HPDE6-E6E7 (cell line): ENCODE measurements around the gene SLCO4C1.

ENCODE experiments used
- DNase-seq: peaks from one replicate; pipeline ENCODE4 v3.0.0; 2011; ENCODE audit warnings: missing footprints; ENCODE audit errors: extremely low spot score

The SLCO4C1 gene

GRCh38 chr5:102270036-102270435 lies 26.0 kb downstream of the SLCO4C1 start:
- no peak for DNase-seq

DNA sequence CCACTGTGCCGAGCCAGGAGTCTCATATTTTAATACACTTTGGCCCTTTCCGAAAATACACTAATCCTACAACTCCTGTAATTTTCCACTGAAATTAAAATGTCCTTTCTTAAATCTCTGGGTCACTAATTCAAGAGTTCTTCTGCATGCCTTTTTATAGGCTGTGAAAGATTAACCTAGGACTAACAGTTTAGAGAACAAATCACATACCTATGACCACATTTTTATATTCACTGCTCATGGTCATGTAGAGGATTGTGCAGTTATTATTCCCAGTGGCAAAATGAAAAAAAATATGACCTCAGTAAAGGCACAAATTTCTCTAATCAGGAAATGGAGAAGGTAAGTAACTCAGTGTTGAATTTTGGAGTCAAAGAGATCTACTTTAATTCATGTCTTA lies 33.4 kb downstream of the SLCO4C1 start:
- no peak for DNase-seq

DNA sequence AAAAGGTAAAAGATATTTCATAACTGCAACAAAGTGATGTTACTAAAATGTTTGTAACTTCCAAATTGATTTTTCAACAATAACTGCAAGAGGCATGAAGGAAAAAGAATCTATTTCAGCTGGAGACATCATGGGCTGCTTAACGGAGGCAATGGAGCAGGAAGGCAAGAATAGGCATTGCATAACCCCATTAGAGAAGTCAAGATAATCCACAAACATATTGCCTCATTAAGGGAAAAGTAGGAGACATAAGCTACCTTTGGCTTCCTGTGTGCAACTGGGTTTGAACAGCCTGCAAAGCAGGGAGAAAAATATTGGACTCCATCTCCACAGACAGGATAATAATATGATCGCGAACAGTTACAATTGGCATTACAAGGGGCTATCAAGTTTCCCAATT lies 46.7 kb downstream of the SLCO4C1 start:
- no peak for DNase-seq

- DNase-seq: no peak
Measured at GRCh38 chr5:102243213-102243612, 52.9 kb downstream of the SLCO4C1 start.

GRCh38 chr5:102241809-102242421 lies 54.2 kb downstream of the SLCO4C1 start:
- DNase-seq: no peak

DNA sequence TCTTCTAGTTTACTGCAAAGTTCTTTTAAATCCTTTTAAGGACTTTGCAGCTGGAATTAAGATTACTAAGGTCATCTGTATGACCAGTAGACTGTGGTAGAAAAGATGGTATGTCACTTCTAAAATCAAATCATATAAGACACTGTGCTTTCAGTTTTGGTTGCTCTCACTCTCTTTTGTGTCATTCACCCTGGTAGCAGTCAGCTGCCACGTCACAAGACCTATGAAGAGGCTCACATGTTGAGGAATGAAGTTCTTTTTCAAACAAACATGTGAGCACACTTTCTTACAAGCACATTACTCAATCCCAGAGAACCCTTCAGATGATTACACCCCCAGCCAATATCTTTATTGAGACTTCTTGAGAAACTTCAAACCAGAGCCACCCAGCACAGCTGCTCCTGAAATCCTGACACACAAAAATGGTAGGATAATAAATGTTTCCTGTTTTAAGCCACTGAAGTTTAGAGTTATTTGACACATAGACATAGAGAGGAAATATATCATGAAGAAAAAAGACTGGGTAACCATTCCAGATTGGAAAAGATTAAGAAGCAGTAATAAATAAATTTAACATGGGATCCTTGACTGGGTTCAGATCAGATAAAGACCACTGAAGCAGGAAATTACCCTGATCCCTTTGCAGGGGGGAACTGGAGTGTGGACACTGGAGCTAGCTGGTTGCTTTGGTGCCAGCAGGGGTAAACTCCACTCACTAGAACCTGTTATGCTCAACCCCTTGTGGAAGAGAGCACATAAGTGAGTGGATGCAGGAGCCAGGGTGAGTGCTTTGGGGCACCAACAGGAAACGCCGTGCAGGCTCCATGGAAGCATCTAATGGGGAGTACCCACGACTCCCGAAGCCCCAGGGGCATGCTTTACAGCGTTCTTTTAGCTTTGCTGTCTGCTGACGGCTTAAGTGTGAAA lies 64.1 kb downstream of the SLCO4C1 start:
- DNase-seq: no peak

GRCh38 chr5:102229685-102230084 lies 66.4 kb downstream of the SLCO4C1 start:
- DNase-seq: no peak

DNA sequence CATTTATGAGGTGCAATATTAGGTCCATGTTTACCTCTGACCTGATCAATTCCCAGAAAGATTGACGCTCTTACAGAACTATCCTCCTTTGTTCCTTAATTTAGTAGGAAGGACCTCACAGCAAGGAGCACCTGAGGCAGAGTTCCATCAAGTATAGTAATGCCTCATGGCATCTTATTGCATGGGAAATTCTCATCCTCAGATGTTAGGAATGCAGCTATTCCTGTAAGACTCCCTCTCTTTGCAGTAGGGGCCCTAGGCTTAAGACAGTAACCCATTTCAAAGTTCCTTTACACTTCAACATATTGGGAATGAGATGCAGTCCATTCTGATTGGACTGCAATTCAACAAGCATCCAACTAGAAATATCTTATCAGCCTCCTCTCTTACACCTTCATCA lies 69.8 kb downstream of the SLCO4C1 start:
- no peak for DNase-seq

DNA sequence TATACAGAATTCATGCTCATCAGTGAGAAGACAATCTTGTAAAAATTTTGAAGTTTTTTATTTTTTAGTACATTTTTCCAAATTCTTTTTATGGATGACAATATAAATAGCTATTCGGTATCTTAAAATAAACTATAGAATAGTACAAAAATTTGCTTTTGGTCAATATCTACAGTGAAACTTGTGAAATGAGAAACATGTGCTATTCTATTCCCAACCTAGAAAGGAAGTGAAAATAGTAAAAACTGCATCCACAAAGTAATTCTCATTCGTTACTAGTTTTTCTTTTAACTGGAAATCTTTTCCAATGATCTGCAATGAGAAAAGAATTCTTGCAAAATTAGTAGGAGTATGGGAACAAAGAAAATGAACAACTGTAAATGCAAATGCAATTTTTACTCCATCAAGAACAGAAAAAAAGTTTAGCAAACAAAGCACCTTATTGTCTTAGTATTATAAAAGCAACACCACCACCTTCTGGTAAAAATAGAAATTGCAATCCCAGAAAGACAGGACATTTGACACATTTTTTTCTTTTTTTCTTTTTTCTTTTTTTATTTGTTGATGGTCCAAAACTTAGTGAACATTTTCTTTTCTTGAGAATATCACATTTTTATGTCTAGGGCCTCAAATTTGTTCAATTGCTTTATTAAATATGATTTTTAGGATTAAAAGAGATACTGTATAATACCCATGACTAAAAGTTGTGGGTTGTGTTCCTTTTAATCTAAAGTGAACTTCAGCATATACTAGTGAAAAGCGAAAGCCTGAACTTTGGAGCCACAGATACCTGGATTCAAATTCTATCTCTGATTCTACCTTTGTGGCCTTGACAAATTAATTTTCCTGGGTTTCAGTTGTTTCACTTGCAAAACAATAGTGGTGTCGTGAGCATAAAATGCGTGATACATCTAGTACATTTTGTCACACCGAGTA lies 72.3 kb downstream of the SLCO4C1 start:
- DNase-seq: no peak

DNA sequence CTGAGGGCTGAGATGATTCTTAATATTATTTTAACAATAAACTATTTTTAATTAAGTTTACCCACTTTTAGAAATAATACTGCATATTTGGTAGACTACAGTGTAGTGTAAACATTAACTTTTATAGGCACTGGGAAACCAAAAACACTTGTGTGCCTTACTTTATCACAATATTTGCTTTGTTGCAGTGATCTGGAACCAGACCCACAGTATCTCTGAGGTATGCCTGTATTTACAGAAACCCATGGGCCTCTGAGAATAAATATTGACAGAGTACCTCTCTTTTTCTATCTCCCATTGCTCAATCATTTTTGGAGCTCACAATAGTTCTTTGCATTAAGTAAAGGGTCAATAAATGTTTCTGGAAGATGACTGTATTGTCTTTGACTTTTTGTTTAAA lies 73.3 kb downstream of the SLCO4C1 start:
- DNase-seq: no peak

DNA sequence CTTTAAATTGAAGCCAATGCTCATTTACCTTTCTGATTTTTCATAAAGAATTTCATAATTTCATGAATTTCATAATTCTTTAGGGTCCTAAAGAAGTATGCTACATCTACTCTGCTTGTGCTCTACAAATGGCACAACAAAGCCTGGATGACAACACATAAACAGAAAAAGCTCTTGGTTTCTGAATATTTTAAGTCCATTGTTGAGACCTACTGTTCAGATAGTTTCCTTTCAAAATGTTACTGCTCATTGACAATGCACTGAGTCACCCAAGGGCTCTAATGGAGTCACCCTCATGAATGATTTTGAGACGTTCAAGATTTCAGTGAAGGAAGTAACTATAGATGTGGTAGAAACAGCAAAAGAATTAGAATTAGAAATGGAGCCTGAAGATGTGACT lies 74.1 kb downstream of the SLCO4C1 start:
- no peak for DNase-seq

DNA sequence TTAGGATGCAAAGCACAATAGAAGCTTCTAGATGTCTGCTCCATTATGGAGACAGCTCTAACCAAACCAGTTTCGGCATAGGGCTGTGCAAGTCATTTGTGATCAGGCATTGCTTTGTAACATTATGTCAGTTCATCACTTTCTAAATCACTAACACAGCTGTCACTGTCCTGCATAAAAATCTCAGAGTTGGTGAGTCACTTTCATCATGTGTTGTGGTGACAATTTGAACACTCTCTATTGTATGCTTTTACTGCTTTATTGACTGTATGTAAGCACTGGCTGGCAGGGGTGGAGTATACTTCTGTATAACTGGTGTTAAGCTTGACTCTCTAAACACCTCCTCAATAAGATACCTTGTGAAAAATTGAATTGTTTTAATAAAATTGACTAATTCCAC lies 77.9 kb downstream of the SLCO4C1 start:
- no peak for DNase-seq

GRCh38 chr5:102216678-102217077 lies 79.4 kb downstream of the SLCO4C1 start:
- no peak for DNase-seq

DNA sequence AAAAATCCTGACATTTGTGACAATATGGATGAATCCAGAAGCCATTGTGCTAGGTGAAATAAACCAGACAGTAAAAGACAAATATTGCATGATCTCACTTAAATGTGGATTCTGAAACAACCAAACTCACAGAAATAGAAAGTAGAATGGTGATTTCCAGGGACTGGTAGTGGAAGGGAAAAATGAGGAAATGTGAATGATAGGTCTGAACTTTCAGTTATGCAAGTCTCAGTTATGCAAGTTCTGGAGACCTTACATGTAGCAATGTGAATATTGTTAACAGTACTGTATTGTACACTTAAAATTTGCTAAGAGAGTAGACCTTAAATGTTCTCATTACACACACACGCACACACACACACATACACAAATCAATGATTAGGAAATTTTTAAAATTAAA lies 84.9 kb downstream of the SLCO4C1 start:
- DNase-seq: no peak

- DNase-seq: no peak
Measured at GRCh38 chr5:102200861-102201260, 95.2 kb downstream of the SLCO4C1 start.

- DNase-seq: no peak
Measured at GRCh38 chr5:102196481-102196880, 99.6 kb downstream of the SLCO4C1 start.
